HEK293 (cell line): Measurements from ENCODE around the gene ADAR.
A peak's percentile ranks its signal among the peaks of the same experiment; 100 is the strongest.

ENCODE experiments used
- CTCF ChIA-PET: fragments of 350-600 bp; formaldehyde crosslinking; extraction: SDS; loops from one replicate; lab custom pipeline; 2021; ENCODE audit warnings: antibody characterized with exemption; lab: Yijun Ruan, JAX
- POLR2A ChIA-PET: fragments of 300-600 bp; formaldehyde crosslinking; extraction: SDS; loops from one replicate; lab custom pipeline; 2020; ENCODE audit warnings: antibody characterized with exemption, inconsistent platforms; lab: Yijun Ruan, JAX
- H3K27ac ChIP-seq: fragments of 200-500 bp; sonication (Bioruptor generic); 2 replicates; pipeline ENCODE4 v1.5.1; 2014; ENCODE audit warnings: low read depth, low read length, control low read depth, inconsistent platforms; ENCODE audit errors: extremely low read depth
- H3K36me3 ChIP-seq, 2 experiments: fragments of 200-500 bp in 1 of 2; sonication (Bioruptor generic) in 1 of 2; 1 replicate in 1 of 2; 2 replicates in 1 of 2; pipeline ENCODE4 v1.5.1; 2014 to 2017; ENCODE audit warnings: inconsistent platforms in 2 of 2, low read length in 2 of 2; ENCODE audit not compliant: control insufficient read depth in 2 of 2, insufficient read depth in 1 of 2
- H3K4me1 ChIP-seq: fragments of 200-500 bp; sonication (Bioruptor generic); 2 replicates; pipeline ENCODE4 v1.5.1; 2014; ENCODE audit warnings: mild to moderate bottlenecking, low read length, inconsistent platforms; ENCODE audit not compliant: control insufficient read depth, insufficient read depth
- H3K4me3 ChIP-seq: 2 replicates; pipeline ENCODE4 v1.5.1; 2011; ENCODE audit warnings: low read depth, mild to moderate bottlenecking, control low read depth, low read length, moderate library complexity
- H3K9me3 ChIP-seq: fragments of 200-500 bp; sonication (Bioruptor generic); 2 replicates; pipeline ENCODE4 v1.5.1; 2014; ENCODE audit warnings: low read depth, low read length, inconsistent platforms; ENCODE audit not compliant: control insufficient read depth, insufficient read depth
- EGR2 ChIP-seq: fragments of 450-650 bp; formaldehyde crosslinking; IDR thresholded peaks from 2 replicates; pipeline ENCODE4 v1.5.1; 2016; ENCODE audit warnings: low read depth, missing biosample characterization, missing genetic modification characterization
- HOXD13 ChIP-seq: sonication (generic); formaldehyde crosslinking; IDR thresholded peaks from 2 replicates; pipeline ENCODE4 v1.8.0; 2022; ENCODE audit warnings: missing genetic modification reagents, borderline replicate concordance
- KLF17 ChIP-seq: fragments of 450-650 bp; formaldehyde crosslinking; IDR thresholded peaks from 2 replicates; pipeline ENCODE4 v1.5.1; 2016; ENCODE audit warnings: missing biosample characterization, missing genetic modification characterization
- MZF1 ChIP-seq: fragments of 450-650 bp; formaldehyde crosslinking; IDR thresholded peaks from 2 replicates; pipeline ENCODE4 v1.5.1; 2017; ENCODE audit warnings: missing biosample characterization, missing genetic modification characterization, borderline replicate concordance
- REST ChIP-seq: fragments of 450-650 bp; formaldehyde crosslinking; IDR thresholded peaks from 2 replicates; pipeline ENCODE4 v1.5.1; 2016; ENCODE audit warnings: missing biosample characterization, missing genetic modification characterization
- YY2 ChIP-seq: fragments of 450-650 bp; formaldehyde crosslinking; IDR thresholded peaks from 2 replicates; pipeline ENCODE4 v1.5.1; 2016; ENCODE audit warnings: missing biosample characterization, missing genetic modification characterization
- ZFHX2 ChIP-seq: fragments of 450-650 bp; formaldehyde crosslinking; conservative IDR thresholded peaks from 2 replicates; pipeline ENCODE4 v1.5.1; 2016; ENCODE audit warnings: missing biosample characterization, missing genetic modification characterization
- ZNF133 ChIP-seq: fragments of 450-650 bp; formaldehyde crosslinking; IDR thresholded peaks from 2 replicates; pipeline ENCODE4 v1.5.1; 2016; ENCODE audit warnings: missing biosample characterization, missing genetic modification characterization
- ZNF19 ChIP-seq: fragments of 450-650 bp; formaldehyde crosslinking; IDR thresholded peaks from 2 replicates; pipeline ENCODE4; 2016; ENCODE audit warnings: missing biosample characterization, missing genetic modification characterization, low read depth
- ZNF585B ChIP-seq: fragments of 450-650 bp; formaldehyde crosslinking; IDR thresholded peaks from 2 replicates; pipeline ENCODE4 v1.5.1; 2016; ENCODE audit warnings: missing biosample characterization, missing genetic modification characterization
- ZNF623 ChIP-seq: fragments of 450-650 bp; formaldehyde crosslinking; IDR thresholded peaks from 2 replicates; pipeline ENCODE4 v1.5.1; 2016; ENCODE audit warnings: missing biosample characterization, missing genetic modification characterization
- ZNF776 ChIP-seq: fragments of 450-650 bp; formaldehyde crosslinking; IDR thresholded peaks from 2 replicates; pipeline ENCODE4 v1.5.0; 2017; ENCODE audit warnings: missing biosample characterization, missing genetic modification characterization, borderline replicate concordance
- TF ChIP-seq, protein P1 (sequence below): fragments of 450-650 bp; formaldehyde crosslinking; IDR thresholded peaks from 2 replicates; pipeline ENCODE4 v1.5.1; 2016; ENCODE audit warnings: missing biosample characterization, missing genetic modification characterization
- TF ChIP-seq, protein P2 (sequence below): IDR thresholded peaks from 2 replicates; pipeline ENCODE4 v1.6.1; 2011; ENCODE audit warnings: mild to moderate bottlenecking, low read depth, low read length, borderline replicate concordance
- TF ChIP-seq, protein P3 (sequence below): fragments of 450-650 bp; formaldehyde crosslinking; IDR thresholded peaks from 2 replicates; pipeline ENCODE4 v1.5.1; 2017; ENCODE audit warnings: missing biosample characterization, missing genetic modification characterization

The ADAR gene

GRCh38 chr1:154556422-154556821 lies 51.6 kb downstream of the ADAR start:
- Histone ChIP-seq H3K4me1 (no peaks in the 10 kb centered on the region), H3K9me3 (no peaks in the 10 kb centered on the region), H3K4me3 (no peak overlapping the region; the same call in 1 of the 2 replicates), H3K36me3 (peaks cover 5 to 51% of the 10 kb centered on the region in 2 experiments; a peak in 2 of 3 replicates), H3K27ac (no peak overlapping the region)
- TF ChIP-seq ZNF585B (tag by site-specific recombination) (no peak), ZNF133 (tag by site-specific recombination) (no peak), ZFHX2 (tag by site-specific recombination) (peak; percentile 39; the same call in 1 of the 2 replicates), ZNF623 (tag by site-specific recombination) (no peak), MZF1 (tag by site-specific recombination) (no peak), EGR2 (tag by site-specific recombination) (0 out of 2 replicates have a peak, but pooled peaks have one; percentile 18)
- TF ChIP-seq, protein P1, sequence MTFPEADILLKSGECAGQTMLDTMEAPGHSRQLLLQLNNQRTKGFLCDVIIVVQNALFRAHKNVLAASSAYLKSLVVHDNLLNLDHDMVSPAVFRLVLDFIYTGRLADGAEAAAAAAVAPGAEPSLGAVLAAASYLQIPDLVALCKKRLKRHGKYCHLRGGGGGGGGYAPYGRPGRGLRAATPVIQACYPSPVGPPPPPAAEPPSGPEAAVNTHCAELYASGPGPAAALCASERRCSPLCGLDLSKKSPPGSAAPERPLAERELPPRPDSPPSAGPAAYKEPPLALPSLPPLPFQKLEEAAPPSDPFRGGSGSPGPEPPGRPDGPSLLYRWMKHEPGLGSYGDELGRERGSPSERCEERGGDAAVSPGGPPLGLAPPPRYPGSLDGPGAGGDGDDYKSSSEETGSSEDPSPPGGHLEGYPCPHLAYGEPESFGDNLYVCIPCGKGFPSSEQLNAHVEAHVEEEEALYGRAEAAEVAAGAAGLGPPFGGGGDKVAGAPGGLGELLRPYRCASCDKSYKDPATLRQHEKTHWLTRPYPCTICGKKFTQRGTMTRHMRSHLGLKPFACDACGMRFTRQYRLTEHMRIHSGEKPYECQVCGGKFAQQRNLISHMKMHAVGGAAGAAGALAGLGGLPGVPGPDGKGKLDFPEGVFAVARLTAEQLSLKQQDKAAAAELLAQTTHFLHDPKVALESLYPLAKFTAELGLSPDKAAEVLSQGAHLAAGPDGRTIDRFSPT (tag by site-specific recombination) = no peak
- CTCF ChIA-PET = interaction anchor here (0.6 to 2.4 kb wide), 7 partner anchors 10 to 388 kb away, joined by 3 to 16 read pairs (median 7); no protein-coding TSS in a partner anchor
- POLR2A ChIA-PET = no interaction called here

DNA sequence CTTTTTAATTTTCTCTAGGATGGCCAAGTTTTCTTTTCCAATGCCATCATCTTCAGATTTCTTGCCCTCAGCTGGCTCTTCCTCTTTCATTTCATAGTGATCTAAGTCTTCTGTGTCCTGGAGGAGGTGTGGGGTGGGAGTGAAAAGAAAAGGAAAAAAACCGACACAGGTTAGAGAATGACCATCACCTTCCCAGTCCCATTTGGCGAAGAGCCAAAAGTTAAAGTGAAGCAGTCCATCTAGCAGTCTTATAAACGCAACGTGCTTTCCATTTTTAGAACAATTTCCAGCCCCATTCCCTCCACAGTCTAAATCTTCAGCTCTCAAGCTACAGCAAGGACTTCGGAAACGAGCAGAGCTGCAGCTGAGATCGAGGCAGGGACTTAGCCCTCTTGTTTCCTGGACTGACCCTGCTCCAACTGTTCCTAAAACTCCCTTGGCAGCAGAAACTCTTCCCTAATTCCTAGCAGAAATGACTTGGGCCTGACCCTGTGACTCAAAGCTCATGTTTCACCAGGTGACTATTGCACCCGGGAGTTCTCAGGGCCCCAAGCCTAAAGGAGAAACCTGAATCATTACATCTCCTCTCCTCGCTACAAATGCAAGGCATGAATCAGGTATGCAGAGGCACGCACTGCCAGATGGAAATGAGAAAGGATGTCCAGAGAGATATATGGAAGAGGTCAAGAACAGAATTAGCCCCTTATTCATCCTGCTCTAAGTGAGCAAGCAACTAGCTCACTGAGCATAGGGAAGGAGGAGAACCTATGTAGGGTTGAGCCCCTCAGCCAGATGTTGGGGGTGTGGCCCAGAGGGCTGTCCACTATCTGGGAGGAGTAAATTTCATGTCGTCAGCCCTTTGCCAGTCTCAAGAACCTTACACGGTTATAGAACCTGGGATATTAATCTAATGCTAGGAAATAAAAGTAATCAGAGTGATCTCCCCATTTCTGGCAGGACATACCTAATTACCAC lies 54.6 kb downstream of the ADAR start:
- ChIA-PET CTCF (interaction anchor here (0.6 to 2.7 kb wide), 9 partner anchors 19 to 328 kb away, joined by 3 to 12 read pairs (median 3); no protein-coding TSS in a partner anchor), POLR2A (interaction anchor here (0.6 to 1.5 kb wide), 3 partner anchors 23 to 383 kb away, joined by 3 read pairs; partner anchors contain the start of gene PMVK)
- Histone ChIP-seq H3K4me3 (no peak overlapping the region), H3K4me1 (no peaks in the 10 kb centered on the region), H3K27ac (no peak overlapping the region), H3K36me3 (peaks cover 17 to 81% of the 10 kb centered on the region in 2 experiments), H3K9me3 (no peaks in the 10 kb centered on the region)
- TF ChIP-seq KLF17 (tag by site-specific recombination) = no peak
- TF ChIP-seq, protein P2, sequence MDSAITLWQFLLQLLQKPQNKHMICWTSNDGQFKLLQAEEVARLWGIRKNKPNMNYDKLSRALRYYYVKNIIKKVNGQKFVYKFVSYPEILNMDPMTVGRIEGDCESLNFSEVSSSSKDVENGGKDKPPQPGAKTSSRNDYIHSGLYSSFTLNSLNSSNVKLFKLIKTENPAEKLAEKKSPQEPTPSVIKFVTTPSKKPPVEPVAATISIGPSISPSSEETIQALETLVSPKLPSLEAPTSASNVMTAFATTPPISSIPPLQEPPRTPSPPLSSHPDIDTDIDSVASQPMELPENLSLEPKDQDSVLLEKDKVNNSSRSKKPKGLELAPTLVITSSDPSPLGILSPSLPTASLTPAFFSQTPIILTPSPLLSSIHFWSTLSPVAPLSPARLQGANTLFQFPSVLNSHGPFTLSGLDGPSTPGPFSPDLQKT = no peak
- TF ChIP-seq HOXD13 (CRISPR knock-in tag) = no peak
- TF ChIP-seq ZNF776 (tag by site-specific recombination) = no peak
- TF ChIP-seq YY2 (tag by site-specific recombination) = no peak
- TF ChIP-seq ZNF19 (tag by site-specific recombination) = no peak
- TF ChIP-seq REST (tag by site-specific recombination) = no peak
- TF ChIP-seq, protein P3, sequence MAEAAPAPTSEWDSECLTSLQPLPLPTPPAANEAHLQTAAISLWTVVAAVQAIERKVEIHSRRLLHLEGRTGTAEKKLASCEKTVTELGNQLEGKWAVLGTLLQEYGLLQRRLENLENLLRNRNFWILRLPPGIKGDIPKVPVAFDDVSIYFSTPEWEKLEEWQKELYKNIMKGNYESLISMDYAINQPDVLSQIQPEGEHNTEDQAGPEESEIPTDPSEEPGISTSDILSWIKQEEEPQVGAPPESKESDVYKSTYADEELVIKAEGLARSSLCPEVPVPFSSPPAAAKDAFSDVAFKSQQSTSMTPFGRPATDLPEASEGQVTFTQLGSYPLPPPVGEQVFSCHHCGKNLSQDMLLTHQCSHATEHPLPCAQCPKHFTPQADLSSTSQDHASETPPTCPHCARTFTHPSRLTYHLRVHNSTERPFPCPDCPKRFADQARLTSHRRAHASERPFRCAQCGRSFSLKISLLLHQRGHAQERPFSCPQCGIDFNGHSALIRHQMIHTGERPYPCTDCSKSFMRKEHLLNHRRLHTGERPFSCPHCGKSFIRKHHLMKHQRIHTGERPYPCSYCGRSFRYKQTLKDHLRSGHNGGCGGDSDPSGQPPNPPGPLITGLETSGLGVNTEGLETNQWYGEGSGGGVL = no peak
